ENCODE results near the gene NPIPB6. TPM values are rescaled to one million over a fixed set of nuclear protein-coding genes. Genes with fewer than 3 reads are reported as not detected.

Gene NPIPB6
- total and polyA plus RNA-seq, 12 donors = 0.12 to 1.8 (median 0.69) TPM; not detected in 2

DNA sequence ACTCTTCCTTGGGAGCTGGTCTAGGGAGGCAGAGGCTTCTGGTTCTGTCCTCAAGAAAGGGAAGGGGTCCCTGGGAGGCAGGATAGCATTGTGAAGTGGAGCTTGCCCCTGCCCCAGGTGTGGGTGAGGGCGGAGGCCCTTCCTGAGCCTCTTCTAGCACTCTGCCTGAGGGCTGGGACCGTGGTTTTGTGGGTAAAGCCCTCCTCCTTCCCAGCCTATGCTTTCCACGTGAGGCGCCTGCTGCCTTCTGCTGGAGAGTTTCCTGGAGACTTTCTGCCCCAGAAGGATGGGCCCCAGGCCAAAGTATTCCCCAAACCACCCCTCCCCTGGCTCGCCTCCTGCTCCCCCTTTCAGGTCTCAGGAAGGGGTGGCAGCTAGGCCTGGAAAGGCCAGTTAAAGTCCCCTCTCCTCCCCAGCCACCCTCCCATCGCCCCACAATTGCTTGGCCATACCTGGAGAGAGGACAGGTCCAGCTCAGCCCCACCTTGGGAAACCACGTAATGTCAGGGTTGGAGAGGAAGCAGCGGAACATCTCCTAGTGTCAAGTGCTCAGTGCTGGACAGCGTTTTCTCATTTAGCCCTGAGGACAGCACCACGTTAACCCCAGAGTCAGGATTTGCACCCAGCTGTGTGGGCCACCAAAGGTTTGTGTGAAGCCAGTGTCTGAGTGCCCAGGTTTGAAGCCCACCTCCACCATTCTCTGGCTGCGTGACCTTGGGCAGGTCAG, 65.4 kb downstream of the NPIPB6 start:
- H3K27ac ChIP-seq = no peak overlapping the region
- ATAC-seq (no peak), DNase-seq (no peak)
- TF ChIP-seq, protein P1, sequence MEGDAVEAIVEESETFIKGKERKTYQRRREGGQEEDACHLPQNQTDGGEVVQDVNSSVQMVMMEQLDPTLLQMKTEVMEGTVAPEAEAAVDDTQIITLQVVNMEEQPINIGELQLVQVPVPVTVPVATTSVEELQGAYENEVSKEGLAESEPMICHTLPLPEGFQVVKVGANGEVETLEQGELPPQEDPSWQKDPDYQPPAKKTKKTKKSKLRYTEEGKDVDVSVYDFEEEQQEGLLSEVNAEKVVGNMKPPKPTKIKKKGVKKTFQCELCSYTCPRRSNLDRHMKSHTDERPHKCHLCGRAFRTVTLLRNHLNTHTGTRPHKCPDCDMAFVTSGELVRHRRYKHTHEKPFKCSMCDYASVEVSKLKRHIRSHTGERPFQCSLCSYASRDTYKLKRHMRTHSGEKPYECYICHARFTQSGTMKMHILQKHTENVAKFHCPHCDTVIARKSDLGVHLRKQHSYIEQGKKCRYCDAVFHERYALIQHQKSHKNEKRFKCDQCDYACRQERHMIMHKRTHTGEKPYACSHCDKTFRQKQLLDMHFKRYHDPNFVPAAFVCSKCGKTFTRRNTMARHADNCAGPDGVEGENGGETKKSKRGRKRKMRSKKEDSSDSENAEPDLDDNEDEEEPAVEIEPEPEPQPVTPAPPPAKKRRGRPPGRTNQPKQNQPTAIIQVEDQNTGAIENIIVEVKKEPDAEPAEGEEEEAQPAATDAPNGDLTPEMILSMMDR (IDR thresholded peaks at IDR 0.05) = no peak
- no peak overlapping the region for H3K4me3 ChIP-seq
- H3K36me3 ChIP-seq = no peaks in the 10 kb centered on the region
- no peaks in the 10 kb centered on the region for H3K9me3 ChIP-seq
- 51 to 59% methylated on average over 11 of the region's 11 CpGs for WGBS, 2 donors
- peaks cover 0 to 18% (median 12%) of the 10 kb centered on the region in 7 donors for H3K27me3 ChIP-seq
- intact Hi-C loops (cut with DNase I) = no loop called here
- H3K4me1 ChIP-seq = peaks cover 0 to 18% (median 9%) of the 10 kb centered on the region in 9 donors

DNA sequence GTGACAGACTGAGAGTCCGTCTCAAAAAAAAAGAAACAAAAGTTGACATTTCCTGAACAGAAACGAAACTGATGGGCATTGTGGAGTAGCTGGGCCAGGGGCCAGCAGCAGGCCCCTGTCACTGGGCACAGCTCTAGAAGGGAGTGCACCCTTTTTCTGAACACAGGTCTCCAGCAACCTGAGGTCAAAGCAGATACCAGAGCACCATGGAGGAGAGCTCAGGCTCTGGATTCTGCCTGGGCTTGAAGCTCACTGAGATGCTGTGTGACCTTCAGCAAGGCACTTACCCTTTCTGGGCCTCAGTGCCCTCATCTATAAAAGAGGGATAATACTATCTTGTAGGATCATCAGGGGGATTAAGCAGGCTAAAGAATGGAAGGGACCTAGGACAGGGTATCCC, 66.0 kb downstream of the NPIPB6 start:
- no peak for ATAC-seq
- intact Hi-C loops (cut with DNase I) = no loop called here
- WGBS, 2 donors = 51 to 69% methylated on average over 2 of the region's 2 CpGs
- no peaks in the 10 kb centered on the region for H3K36me3 ChIP-seq
- no peak for DNase-seq
- H3K27ac ChIP-seq = no peak overlapping the region
- H3K27me3 ChIP-seq = peaks cover 0 to 23% (median 14%) of the 10 kb centered on the region in 7 donors
- no peak overlapping the region for H3K4me3 ChIP-seq
- peaks cover 0 to 23% (median 14%) of the 10 kb centered on the region in 9 donors for H3K4me1 ChIP-seq
- TF ChIP-seq, protein P1 (IDR thresholded peaks at IDR 0.05) = no peak
- H3K9me3 ChIP-seq = no peaks in the 10 kb centered on the region

DNA sequence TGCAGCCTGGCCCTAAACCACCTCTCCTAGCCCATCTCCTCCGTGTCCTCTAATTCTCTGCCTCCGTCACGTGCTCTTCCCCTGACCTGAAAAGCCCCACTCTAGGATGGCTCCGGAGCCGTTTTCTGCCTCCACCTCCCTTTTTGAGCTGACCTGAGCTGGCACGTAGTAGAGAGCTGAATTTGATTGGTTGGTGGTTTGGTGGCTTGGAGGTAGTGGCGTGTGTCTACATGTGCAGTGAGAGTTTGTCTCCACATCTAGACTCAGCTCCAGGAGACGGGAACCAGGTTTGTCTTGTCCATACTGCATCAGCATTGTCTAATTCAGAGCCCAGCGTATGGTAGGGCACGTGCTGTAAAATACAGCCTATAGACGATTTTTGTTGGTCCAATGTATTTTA, 68.0 kb downstream of the NPIPB6 start:
- TF ChIP-seq, protein P1 (IDR thresholded peaks at IDR 0.05) = no peak
- H3K4me3 ChIP-seq = no peak overlapping the region
- no peak for ATAC-seq
- no peak overlapping the region for H3K27ac ChIP-seq
- intact Hi-C loops (cut with DNase I) = no loop called here
- H3K36me3 ChIP-seq = no peaks in the 10 kb centered on the region
- H3K27me3 ChIP-seq = peaks cover 0 to 23% (median 14%) of the 10 kb centered on the region in 7 donors
- no peak for DNase-seq
- 81 to 82% methylated on average over 11 of the region's 11 CpGs for WGBS, 2 donors
- no peaks in the 10 kb centered on the region for H3K9me3 ChIP-seq
- H3K4me1 ChIP-seq = peaks cover 0 to 18% (median 9%) of the 10 kb centered on the region in 9 donors

DNA sequence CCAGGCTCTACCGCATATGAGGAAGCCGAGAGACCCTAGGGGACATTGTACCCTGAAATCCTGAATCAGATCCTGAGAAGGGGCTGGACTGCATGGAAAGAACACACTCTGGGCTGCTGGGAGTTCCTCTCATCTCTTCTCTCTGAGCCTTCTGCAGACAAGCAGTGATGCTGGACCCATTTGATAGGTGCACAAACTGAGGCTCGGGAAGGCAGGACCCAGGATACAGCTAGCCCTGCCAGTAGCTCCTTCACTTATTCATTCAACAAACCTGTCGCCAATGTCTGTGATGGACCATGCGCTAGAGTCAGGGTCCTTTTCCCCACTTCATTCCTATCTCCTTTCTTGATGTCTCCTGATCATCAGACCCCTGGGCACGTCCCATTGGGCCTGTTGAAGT, 69.1 kb downstream of the NPIPB6 start:
- TF ChIP-seq, protein P1 (IDR thresholded peaks at IDR 0.05) = no peak
- H3K4me1 ChIP-seq = peaks cover 0 to 18% (median 9%) of the 10 kb centered on the region in 9 donors
- ATAC-seq = no peak
- WGBS, 2 donors = 86 to 90% methylated on average over 6 of the region's 6 CpGs
- intact Hi-C loops (cut with DNase I) = no loop called here
- H3K27me3 ChIP-seq = peaks cover 0 to 23% (median 14%) of the 10 kb centered on the region in 7 donors
- no peak for DNase-seq
- no peak overlapping the region for H3K27ac ChIP-seq
- no peaks in the 10 kb centered on the region for H3K36me3 ChIP-seq
- no peaks in the 10 kb centered on the region for H3K9me3 ChIP-seq
- no peak overlapping the region for H3K4me3 ChIP-seq
